HepG2 (cell line): Measurements from ENCODE around the gene ACACA. TPM values are rescaled to one million over a fixed set of nuclear protein-coding genes. Genes with fewer than 3 reads are reported as not detected.

Experiments used
- ATAC-seq: fragments of 200-7000 bp; cut with Tn5 transposase; 3 replicates; pipeline ENCODE4 v1.9.1; 2020; ENCODE audit warnings: mild to moderate bottlenecking, moderate library complexity
- BruUV-seq: library from RNA; stranded (reverse); fragments of 400-500 nt; replicated peaks from 2 replicates; lab custom pipeline; 2021; lab: Mats Ljungman, UMichigan
- CTCF ChIA-PET: fragments of 300-600 bp; formaldehyde crosslinking; extraction: SDS; loops from one replicate; lab custom pipeline; 2021; ENCODE audit warnings: low total read pairs, inconsistent platforms, low intra/inter-chr PET ratio; lab: Yijun Ruan, JAX
- POLR2A ChIA-PET: fragments of 350-600 bp; sonication (Branson Sonifier 250); formaldehyde crosslinking; loops from one replicate; lab custom pipeline; 2020; ENCODE audit warnings: antibody characterized with exemption, inconsistent platforms; lab: Yijun Ruan, JAX
- DNase-seq: peaks from one replicate; pipeline ENCODE4 v3.0.0-alpha.2; 2015; ENCODE audit warnings: low spot score
- FAIRE-seq: peaks from 3 replicates; lab custom pipeline; 2011; peaks lifted over from hg19 to GRCh38; lab: Jason Lieb, UNC
- H2AFZ ChIP-seq: one replicate; pipeline ENCODE4 v1.6.1; 2011; ENCODE audit warnings: low read length, inconsistent platforms
- H3K27ac ChIP-seq: fragments of 300-600 bp; 3 replicates; pipeline ENCODE4 v1.8.0; 2011; ENCODE audit warnings: mixed run types, mild to moderate bottlenecking, mixed read lengths, low read length, inconsistent platforms; ENCODE audit not compliant: insufficient read depth; ENCODE audit errors: extremely low read length
- H3K27me3 ChIP-seq, 2 experiments: fragments of 200-600 bp in 1 of 2; 2 replicates in 1 of 2; 3 replicates in 1 of 2; pipeline versions ENCODE4 v1.6.0 to v1.8.0; 2011; ENCODE audit warnings: low read length in 2 of 2, mild to moderate bottlenecking in 2 of 2, moderate library complexity in 2 of 2, inconsistent platforms in 1 of 2; ENCODE audit not compliant: insufficient read depth in 2 of 2, control insufficient read depth in 1 of 2
- H3K36me3 ChIP-seq, 2 experiments: fragments of 200-600 bp in 1 of 2; replicated peaks in 1 of 2; 2 replicates in 1 of 2; 3 replicates in 1 of 2; pipeline versions ENCODE4 v1.5.1 to v1.8.0; 2011; ENCODE audit warnings: low read length in 2 of 2, inconsistent platforms in 1 of 2; ENCODE audit not compliant: insufficient read depth in 2 of 2, control insufficient read depth in 1 of 2
- H3K4me1 ChIP-seq: 2 replicates; pipeline ENCODE4 v1.5.1; 2012; ENCODE audit warnings: low read length, inconsistent platforms; ENCODE audit not compliant: insufficient read depth
- H3K4me2 ChIP-seq: 2 replicates; pipeline ENCODE4 v1.6.0; 2011; ENCODE audit warnings: low read depth, low read length, inconsistent platforms
- H3K4me3 ChIP-seq, 3 experiments: fragments of 200-600 bp in 1 of 3; sonication (generic), shearing (Covaris generic) in 1 of 3; replicated peaks in 1 of 3; 2 replicates each; pipeline ENCODE4 v1.5.1; 2011 to 2016; ENCODE audit warnings: low read length in 3 of 3, inconsistent platforms in 2 of 3, low read depth in 2 of 3, mild to moderate bottlenecking in 2 of 3, control low read depth in 1 of 3, mixed read lengths in 1 of 3; ENCODE audit not compliant: insufficient read depth in 1 of 3
- H3K79me2 ChIP-seq: one replicate; pipeline ENCODE4 v1.6.1; 2011; ENCODE audit warnings: low read length, inconsistent platforms; ENCODE audit not compliant: insufficient read depth
- H3K9ac ChIP-seq: 2 replicates; pipeline ENCODE4 v1.6.0; 2011; ENCODE audit warnings: mild to moderate bottlenecking, low read depth, low read length, inconsistent platforms; ENCODE audit not compliant: insufficient read depth
- H3K9me3 ChIP-seq: 2 replicates; pipeline ENCODE4 v1.5.1; 2012; ENCODE audit warnings: mild to moderate bottlenecking, low read length
- H4K20me1 ChIP-seq: 2 replicates; pipeline ENCODE4 v1.6.0; 2011; ENCODE audit warnings: inconsistent platforms, mild to moderate bottlenecking, low read length, moderate library complexity; ENCODE audit not compliant: insufficient read depth
- ATF7 ChIP-seq, 2 experiments: fragments of 450-650 bp in 1 of 2; sonication (generic) in 1 of 2; formaldehyde crosslinking in 1 of 2; IDR thresholded peaks; 2 replicates each; pipeline versions ENCODE4 v1.4.0 to v1.6.1; 2016 to 2020; ENCODE audit warnings: antibody characterized with exemption in 1 of 2, mild to moderate bottlenecking in 1 of 2, missing genetic modification reagents in 1 of 2
- CBFB ChIP-seq: sonication (generic); formaldehyde crosslinking; IDR thresholded peaks from 2 replicates; pipeline ENCODE4 v1.4.0; 2020; ENCODE audit warnings: missing genetic modification reagents
- MXD4 ChIP-seq: IDR thresholded peaks from 2 replicates; pipeline ENCODE4 v1.6.1; 2016; ENCODE audit warnings: mild to moderate bottlenecking, missing biosample characterization, missing genetic modification reagents
- ZBTB3 ChIP-seq: sonication (generic); formaldehyde crosslinking; IDR thresholded peaks from 2 replicates; pipeline ENCODE4 v1.4.0; 2020; ENCODE audit warnings: low read depth, mild to moderate bottlenecking, moderate library complexity, missing genetic modification reagents, borderline replicate concordance
- ZNF777 ChIP-seq: sonication (generic); formaldehyde crosslinking; IDR thresholded peaks from 2 replicates; pipeline ENCODE4 v1.4.0; 2020; ENCODE audit warnings: missing genetic modification reagents
- WGBS: methylation state at CpG from one replicate; pipeline ENCODE4 v1.1.6; 2017; ENCODE audit warnings: low lambda C conversion rate; 5-methylcytosine and 5-hydroxymethylcytosine counted together
- in situ Hi-C: cut with HindIII; loops from 2 replicates; pipeline ENCODE4 v1.10.0; 2017; ENCODE audit warnings: low pct_unique_long_range_greater_than_20kb; ENCODE audit not compliant: extremely low pct_ligation_motif_present
- intact Hi-C: fragments of 100-400 bp; cut with micrococcal nuclease; formaldehyde crosslinking; loops from one replicate; pipeline ENCODE4 v1.10.0; 2022; ENCODE audit not compliant: unreplicated experiment
- polyA plus RNA-seq, 8 experiments: library from polyadenylated mRNA; depleted of rRNA in 3 of 8; stranded (reverse) in 7 of 8; unstranded in 1 of 8; fragments of >200 nt; fragmentation: Illumina TruSeq in 4 of 8; extraction: Trizol in 4 of 8; gene quantifications; 2 replicates each; pipeline versions ENCODE4 v1.2.1 to v1.2.3, GENCODE V29; 2011 to 2016; ENCODE audit warnings: low read depth in 4 of 8, missing spikeins in 1 of 8, mixed read lengths in 1 of 8; ENCODE audit not compliant: insufficient read depth in 1 of 8
- total RNA-seq, 5 experiments: library from RNA; depleted of rRNA; stranded (reverse); fragments of >200 nt; fragmentation: Illumina TruSeq; extraction: Trizol; gene quantifications; 2 replicates each; pipeline ENCODE4 v1.2.3, GENCODE V29; 2016; ENCODE audit warnings: low read depth in 1 of 5

Gene ACACA
- total and polyA plus RNA-seq, 2 of the 13 experiments (the other 11 are each of a cell fraction or from before 2014, with no cell fraction given) = 39.2 to 47.2 TPM

DNA sequence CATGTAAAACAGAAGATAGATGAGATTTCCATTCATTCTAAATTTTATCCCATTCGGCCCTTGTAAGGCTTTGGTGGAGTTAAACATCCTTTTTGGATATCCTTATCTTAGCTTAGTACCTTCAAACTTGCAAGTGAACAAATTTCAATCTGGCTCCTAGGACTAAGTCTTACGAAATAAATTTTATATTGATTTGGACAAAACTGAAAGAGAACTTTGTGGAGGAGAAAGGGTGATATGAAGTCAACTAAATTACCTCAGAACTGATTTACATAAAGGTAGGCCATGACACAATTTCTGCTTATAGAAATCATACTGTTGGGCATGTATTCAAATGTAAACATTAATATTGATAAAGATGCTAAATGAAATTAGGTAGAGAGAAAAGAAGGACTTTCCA, 206.1 kb downstream of the ACACA start:
- in situ Hi-C loops = no loop called here

DNA sequence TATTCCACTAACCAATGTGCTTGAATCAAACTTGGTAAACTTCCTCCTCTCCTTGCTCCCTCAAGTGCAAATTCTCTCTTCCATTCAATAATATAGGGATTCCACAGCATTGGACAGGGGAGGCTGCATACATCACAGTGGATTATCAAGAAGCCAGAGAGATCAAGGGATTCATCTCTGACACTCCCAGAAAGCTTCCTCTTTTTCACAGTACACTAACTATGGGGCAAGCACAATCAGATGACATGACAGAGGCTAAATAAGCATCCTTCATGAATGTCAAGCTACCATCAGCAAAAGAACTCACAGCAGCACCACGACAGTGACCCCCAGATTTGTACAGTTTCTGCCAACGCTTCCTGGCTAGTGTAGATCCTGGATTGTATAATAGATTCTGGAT, 209.3 kb downstream of the ACACA start:
- DNase-seq (no peak), FAIRE-seq (no peak), ATAC-seq (no peak)
- Histone ChIP-seq H3K9ac (no peak overlapping the region), H4K20me1 (no peaks in the 10 kb centered on the region), H2AFZ (no peak overlapping the region), H3K27me3 (no peaks in the 10 kb centered on the region), H3K27ac (no peak overlapping the region), H3K4me1 (no peaks in the 10 kb centered on the region), H3K79me2 (no peaks in the 10 kb centered on the region), H3K4me3 (no peak overlapping the region), H3K4me2 (no peak overlapping the region), H3K9me3 (no peaks in the 10 kb centered on the region), H3K36me3 (peaks cover 6 to 46% of the 10 kb centered on the region in 2 experiments)
- in situ Hi-C loops (no loop called here), intact Hi-C loops (no loop called here)
- POLR2A ChIA-PET = no interaction called here
- CTCF ChIA-PET = no interaction called here
- BruUV-seq = no TSS peak
- WGBS = 90% methylated on average over 2 of the region's 2 CpGs
- TF ChIP-seq CBFB (CRISPR knock-in tag) (no peak), ZNF777 (CRISPR knock-in tag) (no peak)

More for the DNA sequence above, 206.1 kb downstream of the ACACA start:
- POLR2A ChIA-PET = no interaction called here
- Histone ChIP-seq H3K4me1 (no peaks in the 10 kb centered on the region), H3K9ac (no peak overlapping the region), H2AFZ (no peak overlapping the region), H3K9me3 (no peaks in the 10 kb centered on the region), H3K4me3 (no peak overlapping the region)
- ATAC-seq = no peak
- CTCF ChIA-PET = no interaction called here
- TF ChIP-seq ZBTB3 = no peak
- TF ChIP-seq ATF7 (IDR thresholded peaks at IDR 0.05) = no peak
- TF ChIP-seq ATF7 (CRISPR knock-in tag; IDR thresholded peaks at IDR 0.05) = no peak
- no peak for TF ChIP-seq MXD4
- TF ChIP-seq, all 625 proteins: peak for 0
- Histone ChIP-seq H3K4me2 (no peak overlapping the region), H4K20me1 (no peaks in the 10 kb centered on the region), H3K27me3 (no peaks in the 10 kb centered on the region), H3K79me2 (no peaks in the 10 kb centered on the region), H3K27ac (no peak overlapping the region), H3K36me3 (peaks cover 11 to 53% of the 10 kb centered on the region in 2 experiments)
- DNase-seq (no peak), FAIRE-seq (no peak)
- intact Hi-C loops = no loop called here
- no TSS peak for BruUV-seq
- 94% methylated on average over 2 of the region's 2 CpGs for WGBS
